ENCODE measurements around the gene EIF2AK3.

DNA sequence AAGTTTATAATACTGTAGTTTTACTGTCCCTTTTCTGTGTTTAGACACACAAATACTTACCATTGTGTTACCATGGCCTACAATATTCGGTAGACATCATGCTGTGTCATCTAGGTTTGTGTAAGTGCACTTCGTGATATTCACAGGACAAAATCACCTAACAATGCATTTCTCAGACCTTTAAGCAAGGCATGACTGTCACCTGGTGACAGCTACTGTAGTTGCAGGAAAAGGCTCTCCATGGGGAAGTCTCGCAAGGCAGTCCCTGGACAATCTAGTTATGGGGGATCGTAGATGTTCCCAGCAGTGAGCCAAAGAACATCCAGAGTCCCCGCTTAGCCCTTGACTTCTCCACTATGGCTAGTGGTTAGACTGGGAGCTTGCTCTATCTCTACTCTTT lies 73.1 kb downstream of the EIF2AK3 start:
- TF ChIP-seq, protein P1, sequence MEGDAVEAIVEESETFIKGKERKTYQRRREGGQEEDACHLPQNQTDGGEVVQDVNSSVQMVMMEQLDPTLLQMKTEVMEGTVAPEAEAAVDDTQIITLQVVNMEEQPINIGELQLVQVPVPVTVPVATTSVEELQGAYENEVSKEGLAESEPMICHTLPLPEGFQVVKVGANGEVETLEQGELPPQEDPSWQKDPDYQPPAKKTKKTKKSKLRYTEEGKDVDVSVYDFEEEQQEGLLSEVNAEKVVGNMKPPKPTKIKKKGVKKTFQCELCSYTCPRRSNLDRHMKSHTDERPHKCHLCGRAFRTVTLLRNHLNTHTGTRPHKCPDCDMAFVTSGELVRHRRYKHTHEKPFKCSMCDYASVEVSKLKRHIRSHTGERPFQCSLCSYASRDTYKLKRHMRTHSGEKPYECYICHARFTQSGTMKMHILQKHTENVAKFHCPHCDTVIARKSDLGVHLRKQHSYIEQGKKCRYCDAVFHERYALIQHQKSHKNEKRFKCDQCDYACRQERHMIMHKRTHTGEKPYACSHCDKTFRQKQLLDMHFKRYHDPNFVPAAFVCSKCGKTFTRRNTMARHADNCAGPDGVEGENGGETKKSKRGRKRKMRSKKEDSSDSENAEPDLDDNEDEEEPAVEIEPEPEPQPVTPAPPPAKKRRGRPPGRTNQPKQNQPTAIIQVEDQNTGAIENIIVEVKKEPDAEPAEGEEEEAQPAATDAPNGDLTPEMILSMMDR (IDR thresholded peaks at IDR 0.05) = no peak
- TF ChIP-seq EP300 (IDR thresholded peaks at IDR 0.05) = no peak

Data from upper lobe of left lung (tissue), 4 donors.